CD4-positive, alpha-beta T cell treated with Interleukin-4 for 4 hours (primary cell): ENCODE data around the gene GNL3L.
"Not testable (repeated sequence)": the region's sequence is repeated elsewhere in the genome, so short reads cannot be mapped to it uniquely, and the experiment has no call there.

Experiments used
- DNase-seq: peaks from one replicate; pipeline ENCODE4 v3.0.0-alpha.2; 2020

The GNL3L gene, protein sequence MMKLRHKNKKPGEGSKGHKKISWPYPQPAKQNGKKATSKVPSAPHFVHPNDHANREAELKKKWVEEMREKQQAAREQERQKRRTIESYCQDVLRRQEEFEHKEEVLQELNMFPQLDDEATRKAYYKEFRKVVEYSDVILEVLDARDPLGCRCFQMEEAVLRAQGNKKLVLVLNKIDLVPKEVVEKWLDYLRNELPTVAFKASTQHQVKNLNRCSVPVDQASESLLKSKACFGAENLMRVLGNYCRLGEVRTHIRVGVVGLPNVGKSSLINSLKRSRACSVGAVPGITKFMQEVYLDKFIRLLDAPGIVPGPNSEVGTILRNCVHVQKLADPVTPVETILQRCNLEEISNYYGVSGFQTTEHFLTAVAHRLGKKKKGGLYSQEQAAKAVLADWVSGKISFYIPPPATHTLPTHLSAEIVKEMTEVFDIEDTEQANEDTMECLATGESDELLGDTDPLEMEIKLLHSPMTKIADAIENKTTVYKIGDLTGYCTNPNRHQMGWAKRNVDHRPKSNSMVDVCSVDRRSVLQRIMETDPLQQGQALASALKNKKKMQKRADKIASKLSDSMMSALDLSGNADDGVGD

DNA sequence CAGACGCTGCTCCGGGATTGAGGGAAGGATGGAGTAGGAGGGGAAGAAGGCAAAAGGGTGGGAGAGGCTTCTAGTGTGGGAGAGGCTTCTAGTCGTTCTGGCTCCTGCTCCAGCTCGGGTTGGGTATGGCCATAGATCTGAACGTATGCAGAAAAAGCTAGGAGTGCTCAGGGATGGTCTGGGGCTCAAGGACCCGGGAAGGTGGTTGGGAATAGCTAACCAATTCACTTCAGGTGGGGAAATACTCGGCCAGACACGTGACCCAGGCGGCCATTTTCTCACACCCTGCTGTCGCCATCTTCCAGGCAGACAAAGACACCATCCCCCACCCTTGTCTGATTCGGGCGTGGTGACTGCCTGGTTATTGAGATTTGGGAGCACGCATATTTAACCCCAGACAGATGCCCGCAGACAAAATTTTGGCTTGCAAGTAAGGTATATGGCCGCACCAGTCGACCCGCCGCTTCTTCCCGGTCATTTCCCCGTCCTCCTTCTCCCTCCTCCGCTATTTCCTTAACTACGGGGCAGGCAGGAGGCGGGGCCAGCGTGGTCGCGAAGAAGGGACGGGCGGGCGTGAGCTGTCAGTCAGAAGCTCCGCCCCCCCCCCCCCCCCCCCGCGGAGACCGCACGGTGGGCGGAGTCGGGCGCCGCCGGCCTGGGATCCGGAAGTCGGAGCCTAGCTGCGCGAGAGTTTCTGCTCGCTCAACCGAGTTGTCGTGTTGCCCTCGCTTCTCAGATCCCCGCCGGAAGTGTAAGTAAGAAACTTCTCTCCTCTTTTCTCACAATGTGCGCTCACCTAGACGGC is at the start of gene GNL3L:
GNL3L (plus strand) TSS at position 668 of the 805 bp plus-strand sequence. CDS start 2,348 bp downstream, outside the sequence.
- peak; percentile 85 for DNase-seq

DNA sequence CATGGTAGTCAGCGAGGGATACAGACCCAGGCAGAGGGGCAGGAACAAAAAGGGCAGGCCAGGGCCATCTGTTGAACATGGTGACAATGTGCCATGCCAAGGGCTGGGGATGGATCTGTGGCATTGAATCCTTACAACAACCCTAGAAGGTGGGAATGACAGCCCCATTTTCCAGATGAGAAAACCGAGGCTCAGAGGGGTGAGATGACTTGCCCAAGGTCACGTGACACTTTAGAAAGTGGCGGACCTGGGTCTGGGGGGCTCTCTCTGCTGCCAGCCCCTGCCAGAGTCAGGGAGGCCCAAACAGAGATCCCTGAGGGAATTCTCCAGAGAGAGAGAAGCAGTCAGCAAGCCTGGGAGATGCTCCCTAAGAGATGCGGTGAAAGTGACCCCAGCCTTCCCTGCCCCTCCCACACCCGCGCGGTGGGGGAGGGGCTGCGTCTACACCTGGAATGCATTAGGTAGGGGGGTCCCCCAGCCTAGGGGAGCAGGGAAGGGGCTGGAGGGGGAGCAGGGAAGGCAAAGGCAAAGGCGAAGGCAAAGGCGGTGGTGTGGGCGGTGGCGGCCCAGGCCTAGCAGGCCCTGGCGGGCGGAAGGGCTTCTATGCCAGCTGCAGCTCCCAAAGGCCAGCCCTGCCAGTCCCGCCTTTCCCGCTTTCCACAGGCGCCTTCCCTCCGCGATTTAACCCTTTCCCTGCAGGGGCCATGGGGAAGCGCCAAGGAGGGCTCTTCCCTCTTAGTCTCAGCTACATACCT is 47.0 kb upstream of the GNL3L start:
- DNase-seq, result no peak

DNA sequence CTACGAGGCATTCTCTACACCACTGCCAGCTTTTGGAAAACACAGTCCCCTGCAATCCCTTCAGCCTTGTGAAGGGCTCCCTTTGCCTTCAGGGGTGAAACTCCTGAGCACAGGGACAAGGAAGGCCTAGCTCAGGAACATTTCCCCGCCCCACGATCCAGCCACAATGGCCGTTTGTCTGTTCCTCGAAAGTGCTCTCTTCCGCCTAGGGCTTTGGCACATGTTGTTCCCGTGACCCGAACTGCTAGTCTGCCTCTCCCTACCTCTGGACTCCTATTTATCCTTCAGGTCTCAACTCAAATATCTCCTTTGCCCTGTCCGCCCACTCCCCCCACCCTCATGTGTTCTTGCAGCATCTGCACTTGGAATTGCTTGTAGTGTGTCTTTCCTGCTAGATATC is 46.1 kb upstream of the GNL3L start:
- no peak for DNase-seq

- DNase-seq, result no peak
Observed at GRCh38 chrX:54484666-54485065, 45.4 kb upstream of the GNL3L start.

- DNase-seq, result not testable (repeated sequence)
Observed at GRCh38 chrX:54489819-54490218, 40.2 kb upstream of the GNL3L start.

DNA sequence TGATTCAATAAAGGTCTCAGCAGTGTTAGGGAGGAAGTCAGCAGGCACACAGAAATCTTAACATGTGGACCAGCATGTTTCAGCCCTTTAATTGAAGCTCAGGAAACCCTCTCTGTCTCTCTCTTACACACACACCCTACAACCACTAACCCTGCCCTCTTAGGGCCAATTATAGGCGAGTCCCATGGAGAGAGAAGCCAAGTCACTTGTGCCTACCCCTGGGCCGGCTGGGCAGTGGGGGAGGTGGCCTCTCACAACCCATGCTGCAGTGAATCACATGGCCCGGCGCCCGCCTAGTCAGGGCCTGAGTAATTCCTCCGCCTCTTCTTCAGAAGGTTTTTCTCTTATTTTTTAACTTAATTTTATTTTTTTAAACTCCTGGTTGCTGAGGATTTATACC is 37.7 kb upstream of the GNL3L start:
- no peak for DNase-seq

GRCh38 chrX:54494166-54494988 is 35.6 kb upstream of the GNL3L start:
- no peak for DNase-seq

DNA sequence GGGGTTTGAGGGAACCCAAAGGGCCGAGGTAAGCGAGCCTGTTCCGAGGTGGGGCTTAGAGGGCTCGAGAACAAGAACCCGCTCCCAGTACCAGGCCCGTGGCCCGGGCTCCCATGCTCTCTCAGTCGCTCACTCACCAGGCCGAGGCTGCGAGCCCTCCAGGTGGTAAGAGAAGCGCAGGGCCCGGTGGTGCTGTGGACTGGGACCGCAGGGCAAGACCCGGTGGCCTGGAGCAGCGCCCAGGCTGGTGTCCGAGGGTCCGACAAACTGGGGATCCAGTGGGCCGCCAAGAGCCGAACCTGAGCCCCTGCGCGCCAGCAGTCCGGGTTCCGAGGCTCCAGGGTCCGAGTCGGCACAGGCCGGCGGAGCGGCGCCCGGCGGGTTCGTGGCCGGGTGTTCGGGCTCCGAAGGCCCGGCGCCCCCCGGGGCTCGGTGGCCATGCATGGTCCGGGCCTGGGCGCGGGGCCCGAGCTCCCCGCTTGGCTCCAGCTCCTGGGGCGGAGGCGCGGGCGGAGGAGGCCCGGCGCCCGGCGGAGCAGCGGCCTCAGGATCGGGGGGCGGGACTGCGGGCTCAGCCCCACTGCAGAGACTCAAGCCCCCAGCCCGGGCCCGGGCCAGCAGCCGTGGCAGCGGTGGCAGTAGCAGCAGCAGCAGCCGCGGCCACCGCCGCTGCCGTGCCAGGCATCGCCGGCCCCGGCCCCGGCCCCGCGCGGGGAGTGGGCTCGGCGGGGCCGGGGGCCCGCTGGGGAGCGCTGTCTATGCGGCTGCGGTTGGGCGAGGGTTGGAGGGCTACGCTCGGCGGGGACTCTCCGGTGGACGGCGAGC is 34.8 kb upstream of the GNL3L start:
- DNase-seq, result no peak

- peak; percentile 6 for DNase-seq
Observed at GRCh38 chrX:54495814-54496516, 34.1 kb upstream of the GNL3L start, which contains the start of gene FGD1. Gene FGD1, minus strand, starts transcription at chrX:54496234. Its CDS starts 802 bp downstream, at chrX:54495432.

DNA sequence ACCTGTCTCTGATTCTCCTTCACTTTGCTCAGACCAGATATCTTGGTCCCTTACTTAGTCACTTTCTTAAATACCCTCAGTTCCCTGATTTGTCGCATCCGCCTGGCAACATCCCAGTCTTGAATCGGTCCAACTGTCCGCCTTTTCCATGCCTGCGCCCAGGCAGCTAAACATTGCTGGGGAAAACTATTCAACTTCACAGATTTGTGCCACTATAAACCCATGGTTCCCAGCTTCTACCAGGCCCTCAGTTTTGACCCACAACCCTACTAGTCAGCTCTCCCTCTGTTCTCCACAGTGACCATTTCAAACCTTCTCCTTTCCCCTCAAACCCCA is 33.5 kb upstream of the GNL3L start:
- DNase-seq, result no peak

DNA sequence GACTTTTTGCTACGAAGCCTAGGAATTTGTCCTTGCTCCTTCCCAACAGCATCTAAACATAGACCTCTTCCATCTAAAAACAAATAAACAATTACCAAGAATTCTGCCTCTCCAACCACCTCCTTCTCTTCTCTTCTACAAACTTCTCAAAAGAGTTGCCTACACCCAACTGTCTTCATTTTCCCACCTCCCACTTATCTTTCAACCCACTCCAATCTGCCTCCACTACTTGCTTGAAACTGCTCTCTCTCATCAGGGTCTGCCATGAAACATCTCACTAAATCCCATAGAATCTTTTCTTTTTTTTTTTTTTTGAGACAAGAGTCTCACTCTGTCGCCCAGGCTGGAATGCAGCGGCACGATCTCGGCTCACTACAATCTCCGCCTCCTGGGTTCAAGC is 33.1 kb upstream of the GNL3L start:
- DNase-seq, result no peak

DNA sequence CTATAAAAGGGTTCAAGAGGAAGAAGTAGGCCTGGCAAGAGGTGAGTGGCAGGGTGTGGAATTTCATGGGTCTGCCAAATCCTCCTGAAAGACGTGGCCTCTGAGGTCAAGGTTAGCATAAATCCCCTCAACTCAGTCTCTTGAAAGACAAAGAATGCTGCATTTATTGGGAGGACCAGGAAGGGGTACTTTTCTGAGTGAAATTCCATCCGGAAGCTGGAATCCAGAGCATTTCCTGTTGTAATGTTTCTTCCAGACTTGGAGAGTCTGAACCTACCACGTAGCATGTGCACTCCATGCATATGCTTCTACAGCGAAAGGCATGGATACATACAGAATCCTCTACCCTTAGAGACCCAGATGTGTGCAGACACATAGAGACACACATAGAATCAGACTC is 20.6 kb upstream of the GNL3L start:
- DNase-seq, result no peak

- no peak for DNase-seq
Observed at GRCh38 chrX:54529151-54529550, 868 bp upstream of the GNL3L start.

- no peak for DNase-seq
Observed at GRCh38 chrX:54530357-54530900, 410 bp downstream of the GNL3L start.

- DNase-seq, result no peak
Observed at GRCh38 chrX:54534271-54534670, 4.3 kb downstream of the GNL3L start.

DNA sequence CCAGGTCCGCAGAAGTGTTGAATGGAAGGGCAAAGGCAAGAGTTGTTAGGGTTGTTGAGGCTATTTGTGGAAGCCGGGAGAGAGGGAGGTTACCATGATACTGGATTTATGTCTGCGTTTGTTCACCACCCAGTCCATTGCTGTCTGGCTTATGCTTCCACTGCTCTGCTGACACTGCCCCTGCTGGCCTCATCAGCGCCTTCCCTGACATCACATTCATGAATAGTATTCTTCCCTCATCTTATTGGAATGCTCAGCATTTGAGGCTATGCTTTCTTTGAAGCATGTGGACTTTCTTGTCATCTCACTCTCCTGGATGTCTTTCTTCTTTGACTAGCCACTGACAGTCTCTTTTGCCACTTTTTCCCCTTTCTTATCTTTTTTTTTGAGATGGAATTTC is 10.3 kb downstream of the GNL3L start:
- DNase-seq, result no peak

- not testable (repeated sequence) for DNase-seq
Observed at GRCh38 chrX:54542239-54542638, 12.2 kb downstream of the GNL3L start.

- no peak for DNase-seq
Observed at GRCh38 chrX:54550821-54551220, 20.8 kb downstream of the GNL3L start.

DNA sequence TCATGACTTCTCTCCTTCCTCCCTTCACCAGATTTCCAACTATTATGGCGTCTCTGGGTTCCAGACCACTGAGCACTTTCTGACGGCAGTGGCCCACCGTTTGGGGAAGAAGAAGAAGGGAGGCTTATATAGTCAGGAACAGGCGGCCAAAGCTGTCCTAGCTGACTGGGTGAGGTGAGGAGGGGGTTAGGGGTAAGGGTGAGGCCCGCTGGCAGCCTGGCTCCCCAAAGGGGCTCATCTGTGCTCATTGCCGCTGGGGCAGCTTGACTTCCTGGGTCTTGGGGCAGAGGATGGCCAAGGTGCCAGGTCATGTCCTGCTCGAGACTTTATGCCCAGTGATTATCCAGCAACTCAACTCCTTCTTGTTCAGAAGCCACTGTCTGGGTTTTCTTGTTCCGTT is 21.8 kb downstream of the GNL3L start:
- DNase-seq, result no peak

DNA sequence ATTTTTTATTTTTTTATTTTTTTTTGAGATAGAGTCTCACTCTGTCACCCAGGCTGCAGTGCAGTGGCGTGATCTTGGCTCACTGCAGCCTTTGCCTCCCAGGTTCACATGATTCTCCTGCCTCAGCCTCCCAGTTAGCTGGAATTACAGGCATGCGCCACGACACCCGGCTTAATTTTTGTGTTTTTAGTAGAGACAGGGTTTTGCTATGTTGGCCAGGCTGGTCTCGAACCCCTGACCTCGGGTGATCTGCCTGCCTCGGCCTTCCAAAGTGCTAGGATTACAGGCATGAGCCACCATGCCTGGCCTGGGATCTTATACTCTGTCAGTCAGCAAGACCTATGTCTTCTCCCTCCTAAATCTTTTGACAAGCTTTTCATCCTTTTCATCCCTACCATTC is 25.0 kb downstream of the GNL3L start:
- DNase-seq, result not testable (repeated sequence)
